GM12865 (cell line): ENCODE measurements around the gene PDE3B.
"Not testable (repeated sequence)": the region's sequence is repeated elsewhere in the genome, so short reads cannot be mapped to it uniquely, and the experiment has no call there.

Source experiments
- DNase-seq: peaks from one replicate; pipeline ENCODE4 v3.0.0; 2010; ENCODE audit warnings: low read depth
- H3K4me3 ChIP-seq: 2 replicates; pipeline ENCODE4 v1.5.1; 2011; ENCODE audit warnings: mild to moderate bottlenecking, low read depth, low read length, control low read depth
- CTCF ChIP-seq: IDR thresholded peaks from 2 replicates; pipeline ENCODE4 v1.5.1; 2011; ENCODE audit warnings: low read length, control low read depth, low read depth, inconsistent platforms; ENCODE audit not compliant: insufficient read depth; ENCODE audit errors: missing control alignments

The PDE3B gene

DNA sequence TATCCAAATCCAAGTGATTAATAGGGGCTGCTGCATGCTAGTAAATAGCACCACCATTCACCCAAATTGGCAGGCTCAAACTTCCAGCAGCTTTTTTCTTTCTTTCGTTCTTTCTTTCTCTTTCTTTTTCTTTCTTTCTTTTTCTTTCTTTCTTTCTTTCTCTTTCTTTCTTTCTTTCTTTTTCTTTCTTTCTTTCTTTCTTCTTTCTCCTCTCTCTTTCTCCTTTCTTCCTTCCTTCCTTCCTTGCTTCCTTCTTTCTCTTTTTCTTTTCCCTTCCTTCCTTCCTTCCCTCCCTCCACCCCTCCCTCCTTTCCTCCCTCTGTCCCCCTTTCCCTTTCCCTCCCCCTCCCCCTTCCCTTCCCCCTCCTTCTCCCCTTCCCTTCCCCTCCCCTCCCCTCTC lies 81.5 kb downstream of the PDE3B start:
- H3K4me3 ChIP-seq = no peak overlapping the region
- no peak for DNase-seq
- no peak for TF ChIP-seq CTCF

GRCh38 chr11:14727215-14727614 lies 83.6 kb downstream of the PDE3B start:
- TF ChIP-seq CTCF = no peak
- no peak for DNase-seq
- no peak overlapping the region for H3K4me3 ChIP-seq

GRCh38 chr11:14727746-14728145 lies 84.1 kb downstream of the PDE3B start:
- TF ChIP-seq CTCF = no peak
- DNase-seq = no peak
- no peak overlapping the region for H3K4me3 ChIP-seq

DNA sequence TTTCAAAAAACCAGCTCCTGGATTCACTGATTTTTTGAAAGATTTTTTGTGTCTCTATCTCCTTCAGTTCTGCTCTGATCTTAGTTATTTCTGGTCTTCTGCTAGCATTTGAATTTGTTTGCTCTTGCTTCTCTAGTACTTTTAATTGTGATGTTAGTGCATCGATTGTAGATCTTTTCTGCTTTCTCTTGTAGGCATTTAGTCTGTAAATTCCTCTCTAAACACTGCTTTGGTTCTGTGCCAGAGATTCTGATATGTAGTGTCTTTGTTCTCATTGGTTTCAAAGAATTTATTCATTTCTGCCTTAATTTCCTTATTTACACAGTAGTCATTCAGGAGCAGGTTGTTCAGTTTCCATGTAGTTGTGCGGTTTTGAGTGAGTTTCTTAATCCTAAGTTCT lies 96.9 kb downstream of the PDE3B start:
- not testable (repeated sequence) for DNase-seq

DNA sequence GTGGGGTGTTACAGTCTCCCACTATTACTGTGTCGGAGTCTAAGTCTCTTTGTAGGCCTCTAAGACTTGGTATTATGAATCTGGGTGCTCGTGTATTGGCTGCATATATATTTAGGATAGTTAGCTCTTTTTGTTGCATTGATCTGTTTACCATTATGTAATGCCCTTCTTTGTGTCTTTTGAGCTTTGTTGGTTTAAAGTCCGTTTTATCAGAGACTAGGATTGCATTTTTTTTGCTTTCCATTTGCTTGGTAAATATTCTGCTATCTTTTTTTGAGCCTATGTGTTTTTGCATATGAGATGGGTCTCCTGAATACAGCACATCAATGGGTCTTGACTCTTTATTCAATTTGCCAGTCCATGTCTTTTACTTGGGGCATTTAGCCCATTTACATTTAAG lies 97.6 kb downstream of the PDE3B start:
- no peak overlapping the region for H3K4me3 ChIP-seq
- no peak for DNase-seq
- TF ChIP-seq CTCF = no peak

More for the DNA sequence above, 96.9 kb downstream of the PDE3B start:
- not testable (repeated sequence) for H3K4me3 ChIP-seq

GRCh38 chr11:14742849-14743559 lies 99.4 kb downstream of the PDE3B start:
- no peak for DNase-seq
- no peak overlapping the region for H3K4me3 ChIP-seq
- no peak for TF ChIP-seq CTCF

DNA sequence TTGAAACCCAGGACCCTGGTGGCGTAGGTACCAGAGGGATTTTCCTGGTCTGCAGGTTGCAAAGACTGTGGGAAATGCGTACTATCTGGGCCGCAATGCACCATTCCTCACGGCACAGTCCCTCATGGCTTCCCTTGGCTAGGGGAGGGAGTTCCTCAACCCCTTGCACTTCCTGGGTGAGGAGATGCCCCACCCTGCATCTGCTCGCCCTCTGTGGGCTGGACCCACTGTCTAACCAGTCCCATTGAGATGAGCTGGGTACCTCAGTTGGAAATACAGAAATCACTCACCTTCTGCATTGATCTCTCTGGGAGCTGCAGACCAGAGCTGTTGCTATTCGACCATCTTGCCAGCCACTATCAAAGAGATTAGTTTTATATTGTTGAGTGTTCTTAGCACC lies 100.1 kb downstream of the PDE3B start:
- H3K4me3 ChIP-seq, DNase-seq: not testable (repeated sequence)

GRCh38 chr11:14746857-14747395 lies 103.3 kb downstream of the PDE3B start:
- TF ChIP-seq CTCF = no peak
- no peak for DNase-seq
- no peak overlapping the region for H3K4me3 ChIP-seq
